DOHH2 (cell line): ENCODE data around the gene PRR20A.
"Not testable (repeated sequence)": the region's sequence is repeated elsewhere in the genome, so short reads cannot be mapped to it uniquely, and the experiment has no call there.

Experiments
- H3F3A ChIP-seq: fragments of 200-600 bp; sonication (generic), shearing (Covaris generic); 2 replicates; pipeline ENCODE4 v1.6.0; 2016; ENCODE audit warnings: antibody characterized with exemption, mild to moderate bottlenecking; ENCODE audit not compliant: control insufficient read depth, insufficient read depth
- H3K27ac ChIP-seq: fragments of 200-600 bp; sonication (generic); 2 replicates; pipeline ENCODE4 v1.5.1; 2014; ENCODE audit warnings: low read depth, mild to moderate bottlenecking, low read length, moderate library complexity
- H3K27me3 ChIP-seq: fragments of 200-600 bp; sonication (generic); 2 replicates; pipeline ENCODE4 v1.6.1; 2014; ENCODE audit warnings: mild to moderate bottlenecking, low read length, mixed read lengths; ENCODE audit not compliant: control insufficient read depth
- H3K36me3 ChIP-seq: fragments of 200-600 bp; sonication (generic); 2 replicates; pipeline ENCODE4 v1.6.1; 2014; ENCODE audit warnings: mild to moderate bottlenecking, low read length, moderate library complexity, mixed read lengths; ENCODE audit not compliant: control insufficient read depth
- H3K4me1 ChIP-seq: fragments of 200-600 bp; sonication (generic); 2 replicates; pipeline ENCODE4 v1.6.1; 2014; ENCODE audit warnings: mild to moderate bottlenecking, low read length, mixed read lengths; ENCODE audit not compliant: control insufficient read depth
- H3K4me2 ChIP-seq: fragments of 200-600 bp; sonication (generic); 2 replicates; pipeline ENCODE4 v1.6.0; 2014; ENCODE audit warnings: mild to moderate bottlenecking, low read length, moderate library complexity
- H3K4me3 ChIP-seq: fragments of 200-600 bp; sonication (generic); 2 replicates; pipeline ENCODE4 v1.5.1; 2014; ENCODE audit warnings: mild to moderate bottlenecking, low read length, mixed read lengths
- H3K79me2 ChIP-seq: fragments of 200-600 bp; sonication (generic); 2 replicates; pipeline ENCODE4 v1.6.1; 2014; ENCODE audit warnings: mild to moderate bottlenecking, low read length, mixed read lengths; ENCODE audit not compliant: control insufficient read depth
- H3K9me2 ChIP-seq: fragments of 200-600 bp; sonication (generic); replicated peaks from 2 replicates; pipeline ENCODE4 v1.6.1; 2014; ENCODE audit warnings: mild to moderate bottlenecking, low read length, mixed read lengths; ENCODE audit not compliant: control insufficient read depth
- H3K9me3 ChIP-seq: fragments of 200-600 bp; sonication (generic); 2 replicates; pipeline ENCODE4 v1.6.1; 2014; ENCODE audit warnings: antibody characterized with exemption, low read length, mixed read lengths; ENCODE audit not compliant: control insufficient read depth, insufficient read depth
- H4K20me1 ChIP-seq: fragments of 200-600 bp; sonication (generic); 2 replicates; pipeline ENCODE4 v1.6.0; 2014; ENCODE audit warnings: low read depth, mild to moderate bottlenecking, antibody characterized with exemption, low read length, moderate library complexity; ENCODE audit not compliant: control insufficient read depth, insufficient read depth
- CTCF ChIP-seq: fragments of 200-600 bp; sonication (generic); IDR thresholded peaks from one replicate; pipeline ENCODE4 v1.5.1; 2014; ENCODE audit warnings: antibody characterized with exemption, mild to moderate bottlenecking, low read depth, low read length; ENCODE audit not compliant: poor library complexity, severe bottlenecking
- EZH2phosphoT487 ChIP-seq: fragments of 200-600 bp; sonication (generic); IDR thresholded peaks from 2 replicates; pipeline ENCODE4 v1.6.1; 2017; ENCODE audit warnings: borderline replicate concordance, mild to moderate bottlenecking, antibody characterized with exemption, low read length, moderate library complexity, mixed read lengths

The PRR20A gene

GRCh38 chr13:57153761-57154160, 13.0 kb downstream of the PRR20A start, which contains the start of gene PRR20C:
TSS of gene PRR20C (plus strand) at chr13:57154061. CDS start at chr13:57154448, 387 bp downstream.
- H3K4me1 ChIP-seq, H3K4me3 ChIP-seq, H3K27me3 ChIP-seq, H3K36me3 ChIP-seq, H3K9me3 ChIP-seq, H3K27ac ChIP-seq, H3K79me2 ChIP-seq, H4K20me1 ChIP-seq, H3K9me2 ChIP-seq, H3K4me2 ChIP-seq, H3F3A ChIP-seq: not testable (repeated sequence)

GRCh38 chr13:57160332-57160731, 19.6 kb downstream of the PRR20A start, which contains the start of gene PRR20D:
TSS of gene PRR20D (plus strand) at chr13:57160632. CDS start at chr13:57161019, 387 bp downstream.
- H3K36me3 ChIP-seq, H3K9me3 ChIP-seq, H3F3A ChIP-seq, H3K4me2 ChIP-seq, H3K27ac ChIP-seq, H3K79me2 ChIP-seq, H3K9me2 ChIP-seq, H3K27me3 ChIP-seq, H3K4me3 ChIP-seq, H3K4me1 ChIP-seq, H4K20me1 ChIP-seq: not testable (repeated sequence)

GRCh38 chr13:57166897-57167296, 26.2 kb downstream of the PRR20A start, which contains the start of gene PRR20E:
TSS of gene PRR20E (plus strand) at chr13:57167197. CDS start at chr13:57167584, 387 bp downstream.
- not testable (repeated sequence) for H3K9me3 ChIP-seq, H3K9me2 ChIP-seq, H3K4me3 ChIP-seq, H3K4me1 ChIP-seq, H3K36me3 ChIP-seq, H3K79me2 ChIP-seq, H3K27ac ChIP-seq, H3F3A ChIP-seq, H4K20me1 ChIP-seq, H3K27me3 ChIP-seq, H3K4me2 ChIP-seq

- H3K27me3 ChIP-seq, result no peaks in the 10 kb centered on the region
- no peaks in the 10 kb centered on the region for H3F3A ChIP-seq
- H3K4me2 ChIP-seq, result no peak overlapping the region
- no peak overlapping the region for H3K4me3 ChIP-seq
- no peak for TF ChIP-seq EZH2phosphoT487
- TF ChIP-seq CTCF, result no peak
- H3K9me3 ChIP-seq, result no peaks in the 10 kb centered on the region
- H3K79me2 ChIP-seq, result no peaks in the 10 kb centered on the region
- H4K20me1 ChIP-seq, result no peaks in the 10 kb centered on the region
- no peaks in the 10 kb centered on the region for H3K36me3 ChIP-seq
- no peak overlapping the region for H3K27ac ChIP-seq
- H3K9me2 ChIP-seq, result no peaks in the 10 kb centered on the region
- H3K4me1 ChIP-seq, result no peaks in the 10 kb centered on the region
Measured at GRCh38 chr13:57191667-57192066, 50.9 kb downstream of the PRR20A start.
